Right atrium auricular region (tissue), 2 donors: ENCODE data around the gene AKR7A2. TPM values are rescaled to one million over a fixed set of nuclear protein-coding genes. Genes with fewer than 3 reads are reported as not detected.

Source experiments
- DNase-seq: peaks from one replicate; pipeline ENCODE4 v3.0.0-alpha.2; 2019; ENCODE audit warnings: low spot score
- H3K27ac ChIP-seq, 2 donors: fragments of 200-600 bp; sonication (generic); 1 replicate in 1 of 2; 2 replicates in 1 of 2; pipeline ENCODE4 v1.5.1; 2016 to 2019
- H3K27me3 ChIP-seq, 2 donors: fragments of 200-600 bp; sonication (generic); one replicate each; pipeline versions ENCODE4 v1.5.1 to v1.6.0; 2017 to 2019
- H3K36me3 ChIP-seq: fragments of 200-600 bp; sonication (generic); one replicate; pipeline ENCODE4 v1.5.1; 2016
- H3K4me1 ChIP-seq, 2 donors: fragments of 200-600 bp; sonication (generic); one replicate each; pipeline versions ENCODE4 v1.5.1 to v1.6.0; 2017 to 2019
- H3K4me3 ChIP-seq, 2 donors: fragments of 200-600 bp; sonication (generic); 1 replicate in 1 of 2; 2 replicates in 1 of 2; pipeline ENCODE4 v1.5.1; 2017 to 2019; ENCODE audit warnings: mild to moderate bottlenecking in 1 of 2, moderate library complexity in 1 of 2
- H3K9me3 ChIP-seq, 2 donors: fragments of 200-600 bp; sonication (generic); one replicate each; pipeline ENCODE4 v1.5.1; 2019
- CTCF ChIP-seq, 2 donors: fragments of 200-600 bp; sonication (generic); IDR thresholded peaks; one replicate each; pipeline ENCODE4 v1.5.1; 2019; ENCODE audit warnings: antibody characterized with exemption in 2 of 2
- total RNA-seq, 2 donors: library from RNA; depleted of rRNA; stranded (reverse); fragments of >200 nt; gene quantifications; one replicate each; pipeline ENCODE4 v1.1.0, GENCODE V29; 2016

Gene AKR7A2
- total RNA-seq, 2 donors from 2014 or later: 51.1 to 69.3 TPM

DNA sequence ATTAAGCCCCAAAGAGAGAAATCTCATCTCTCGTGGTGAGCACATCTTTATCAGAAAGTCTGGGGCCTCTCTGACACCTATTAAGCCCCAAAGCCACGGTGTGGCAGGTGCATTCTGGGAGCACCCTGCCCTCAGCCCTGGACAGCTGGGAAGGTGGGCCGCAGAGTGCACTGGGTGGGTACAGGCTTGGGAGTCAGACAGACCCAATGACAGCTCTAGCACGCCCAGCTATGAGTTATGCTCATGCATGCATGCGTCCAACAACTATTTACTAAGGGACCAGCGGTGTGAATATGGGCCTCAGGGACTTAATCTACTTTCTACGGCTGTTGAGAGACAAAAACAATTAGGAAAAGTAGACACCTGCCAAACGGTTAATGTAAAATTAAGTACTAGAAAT, 46.8 kb upstream of the AKR7A2 start:
- Histone ChIP-seq H3K36me3 (peaks cover 34% of the 10 kb centered on the region), H3K4me1 (peaks cover 0 to 21% of the 10 kb centered on the region in 2 donors)

DNA sequence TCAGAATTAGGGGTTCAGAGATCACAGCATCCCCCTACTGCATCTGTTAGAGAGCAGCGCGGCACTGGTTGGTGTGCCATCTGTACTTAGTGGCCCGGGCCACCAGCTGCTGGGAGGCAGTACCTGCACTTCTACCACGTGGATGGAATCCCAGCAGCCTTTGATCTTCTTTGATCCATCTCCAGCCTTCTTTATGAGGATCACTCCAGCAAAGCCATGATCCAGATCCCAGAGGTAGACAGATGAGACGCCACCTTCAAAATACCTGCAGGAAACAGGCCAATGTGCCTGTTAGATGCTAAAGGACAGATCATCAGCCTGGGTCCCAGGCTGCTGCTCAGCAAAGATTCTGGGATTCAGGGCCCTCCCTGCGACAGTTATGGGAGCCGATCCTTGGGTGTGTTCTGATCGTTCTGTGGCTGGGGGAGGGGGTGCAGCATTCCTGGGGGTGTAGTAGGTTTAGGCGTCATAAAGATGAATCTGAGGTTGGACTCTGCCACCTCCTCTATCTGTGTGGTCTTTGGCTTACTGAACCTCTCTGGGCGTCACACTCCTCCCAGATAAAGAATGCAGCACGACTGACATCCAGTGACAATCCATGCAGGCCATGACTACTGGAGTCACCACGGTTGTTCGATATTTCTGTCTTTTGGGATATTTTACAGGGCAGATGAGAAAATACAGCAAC, 45.5 kb upstream of the AKR7A2 start:
- H3K4me1 ChIP-seq: peaks cover 0 to 21% of the 10 kb centered on the region in 2 donors
- no peak for DNase-seq
- H3K9me3 ChIP-seq: no peaks in the 10 kb centered on the region
- no peaks in the 10 kb centered on the region for H3K27me3 ChIP-seq
- peaks cover 47% of the 10 kb centered on the region for H3K36me3 ChIP-seq
- H3K27ac ChIP-seq: no peak overlapping the region
- TF ChIP-seq CTCF (IDR thresholded peaks at IDR 0.05): no peak
- H3K4me3 ChIP-seq: no peak overlapping the region

More for the DNA sequence above, 46.8 kb upstream of the AKR7A2 start:
- no peaks in the 10 kb centered on the region for H3K9me3 ChIP-seq
- TF ChIP-seq CTCF (IDR thresholded peaks at IDR 0.05): no peak
- no peak overlapping the region for H3K27ac ChIP-seq
- no peak overlapping the region for H3K4me3 ChIP-seq
- no peak for DNase-seq
- no peaks in the 10 kb centered on the region for H3K27me3 ChIP-seq

DNA sequence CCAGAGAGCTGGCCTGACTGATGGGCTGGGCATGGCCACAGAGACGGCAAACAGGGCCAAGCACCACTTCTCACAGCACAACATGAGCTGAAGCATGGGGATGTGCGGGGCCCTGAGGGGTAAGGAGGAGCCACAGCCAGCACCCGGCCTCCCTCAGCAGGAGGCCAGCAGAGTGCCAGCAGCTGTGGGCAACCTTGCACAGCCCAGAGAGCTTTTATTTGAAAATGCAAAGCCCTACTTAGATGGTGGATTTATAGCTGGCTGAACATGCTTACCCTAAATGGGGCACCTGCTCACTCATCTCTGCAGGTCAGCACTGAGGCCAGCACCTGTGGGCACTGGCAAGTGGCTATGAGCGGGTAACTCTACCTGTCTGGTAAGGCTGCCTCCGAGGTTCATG, 44.3 kb upstream of the AKR7A2 start:
- no peak for DNase-seq
- Histone ChIP-seq H3K4me1 (peaks cover 0 to 17% of the 10 kb centered on the region in 2 donors), H3K9me3 (no peaks in the 10 kb centered on the region), H3K27ac (no peak overlapping the region), H3K36me3 (peaks cover 55% of the 10 kb centered on the region), H3K4me3 (no peak overlapping the region), H3K27me3 (no peaks in the 10 kb centered on the region)
- no peak for TF ChIP-seq CTCF (IDR thresholded peaks at IDR 0.05)

- H3K27ac ChIP-seq: no peak overlapping the region
- peaks cover 0 to 3% of the 10 kb centered on the region in 2 donors for H3K4me1 ChIP-seq
These were observed 42.6 kb upstream of the AKR7A2 start for GRCh38 chr1:19354531-19354981.

GRCh38 chr1:19353596-19353995, 41.7 kb upstream of the AKR7A2 start:
- no peak for DNase-seq
- no peaks in the 10 kb centered on the region for H3K4me1 ChIP-seq
- peaks cover 68% of the 10 kb centered on the region for H3K36me3 ChIP-seq
- TF ChIP-seq CTCF (IDR thresholded peaks at IDR 0.05): no peak
- H3K9me3 ChIP-seq: no peaks in the 10 kb centered on the region
- no peak overlapping the region for H3K4me3 ChIP-seq
- no peaks in the 10 kb centered on the region for H3K27me3 ChIP-seq
- no peak overlapping the region for H3K27ac ChIP-seq

More at GRCh38 chr1:19354531-19354981, 42.6 kb upstream of the AKR7A2 start:
- H3K4me3 ChIP-seq: no peak overlapping the region
- H3K9me3 ChIP-seq: no peaks in the 10 kb centered on the region
- no peak for DNase-seq
- peaks cover 63% of the 10 kb centered on the region for H3K36me3 ChIP-seq
- H3K27me3 ChIP-seq: no peaks in the 10 kb centered on the region
- no peak for TF ChIP-seq CTCF (IDR thresholded peaks at IDR 0.05)

GRCh38 chr1:19352839-19353238, 40.9 kb upstream of the AKR7A2 start:
- no peaks in the 10 kb centered on the region for H3K4me1 ChIP-seq

More at GRCh38 chr1:19352839-19353238, 40.9 kb upstream of the AKR7A2 start:
- Histone ChIP-seq H3K27me3 (no peaks in the 10 kb centered on the region), H3K36me3 (peaks cover 68% of the 10 kb centered on the region), H3K27ac (no peak overlapping the region), H3K9me3 (no peaks in the 10 kb centered on the region), H3K4me3 (no peak overlapping the region)
- no peak for TF ChIP-seq CTCF (IDR thresholded peaks at IDR 0.05)
- no peak for DNase-seq
